ENCODE measurements around the gene TUBB2B. TPM values are rescaled to one million over a fixed set of nuclear protein-coding genes. Genes with fewer than 3 reads are reported as not detected.
"Not testable (repeated sequence)": the region's sequence is repeated elsewhere in the genome, so short reads cannot be mapped to it uniquely, and the experiment has no call there.

TUBB2B gene
- total RNA-seq, 2 donors from 2014 or later, result 2.2 to 3.9 TPM

- DNase-seq (no peak), ATAC-seq (no peak)
- intact Hi-C loops (cut with DNase I), result no loop called here
Observed at GRCh38 chr6:3199382-3199781, 28.1 kb downstream of the TUBB2B start.

- intact Hi-C loops (cut with DNase I); ATAC-seq; DNase-seq: not testable (repeated sequence)
Observed at GRCh38 chr6:3197734-3198133, 29.7 kb downstream of the TUBB2B start.

GRCh38 chr6:3196770-3197169 lies 30.7 kb downstream of the TUBB2B start:
- intact Hi-C loops (cut with DNase I), result no loop called here

GRCh38 chr6:3195695-3196497 lies 31.6 kb downstream of the TUBB2B start:
- intact Hi-C loops (cut with DNase I), result no loop called here
- DNase-seq (no peak), ATAC-seq (peak in 1 of 2 donors; percentile 29)

More at GRCh38 chr6:3196770-3197169, 30.7 kb downstream of the TUBB2B start:
- ATAC-seq (no peak), DNase-seq (no peak)

GRCh38 chr6:3195420-3195694 lies 32.1 kb downstream of the TUBB2B start:
- no peak for ATAC-seq

GRCh38 chr6:3194535-3195419 lies 32.7 kb downstream of the TUBB2B start:
- ATAC-seq, result peak in 1 of 2 donors; percentile 65
- DNase-seq, result no peak
- intact Hi-C loops (cut with DNase I), result no loop called here

More at GRCh38 chr6:3195420-3195694, 32.1 kb downstream of the TUBB2B start:
- intact Hi-C loops (cut with DNase I), result no loop called here
- DNase-seq, result no peak

GRCh38 chr6:3193102-3193849 lies 34.2 kb downstream of the TUBB2B start:
- DNase-seq (no peak), ATAC-seq (no peak)
- intact Hi-C loops (cut with DNase I), result no loop called here

- ATAC-seq, result no peak
- DNase-seq, result no peak
- intact Hi-C loops (cut with DNase I), result no loop called here
Observed at GRCh38 chr6:3190779-3191178, 36.7 kb downstream of the TUBB2B start.

- ATAC-seq (no peak), DNase-seq (no peak)
- intact Hi-C loops (cut with DNase I), result no loop called here
Observed at GRCh38 chr6:3190056-3190455, 37.4 kb downstream of the TUBB2B start.

- intact Hi-C loops (cut with DNase I); DNase-seq; ATAC-seq: not testable (repeated sequence)
Observed at GRCh38 chr6:3189192-3189591, 38.3 kb downstream of the TUBB2B start.

GRCh38 chr6:3188262-3188661 lies 39.2 kb downstream of the TUBB2B start:
- DNase-seq (no peak), ATAC-seq (no peak)
- intact Hi-C loops (cut with DNase I), result no loop called here

GRCh38 chr6:3186974-3187382 lies 40.5 kb downstream of the TUBB2B start:
- intact Hi-C loops (cut with DNase I), result no loop called here
- ATAC-seq (no peak), DNase-seq (no peak)

- intact Hi-C loops (cut with DNase I), result no loop called here
- DNase-seq, result no peak
- ATAC-seq, result no peak
Observed at GRCh38 chr6:3183066-3183465, 44.4 kb downstream of the TUBB2B start.

GRCh38 chr6:3181105-3181504 lies 46.3 kb downstream of the TUBB2B start:
- DNase-seq (no peak), ATAC-seq (no peak)
- intact Hi-C loops (cut with DNase I), result no loop called here

- peak; percentile 30 to 33 for ATAC-seq
- intact Hi-C loops (cut with DNase I); DNase-seq: not testable (repeated sequence)
Observed at GRCh38 chr6:3179945-3180344, 47.5 kb downstream of the TUBB2B start.

GRCh38 chr6:3178666-3179065 lies 48.8 kb downstream of the TUBB2B start:
- peak in 1 of 2 donors; percentile 57 for ATAC-seq
- DNase-seq; intact Hi-C loops (cut with DNase I): not testable (repeated sequence)

GRCh38 chr6:3176562-3177355 lies 50.7 kb downstream of the TUBB2B start:
- peak; percentile 65 for DNase-seq
- intact Hi-C loops (cut with DNase I), result no loop called here

GRCh38 chr6:3175715-3176402 lies 51.6 kb downstream of the TUBB2B start:
- intact Hi-C loops (cut with DNase I), result no loop called here
- ATAC-seq, result no peak

More at GRCh38 chr6:3176562-3177355, 50.7 kb downstream of the TUBB2B start:
- peak in 1 of 2 donors; percentile 83 for ATAC-seq

More at GRCh38 chr6:3175715-3176402, 51.6 kb downstream of the TUBB2B start:
- DNase-seq, result no peak

Measured in left cardiac atrium (tissue), 4 donors.